GM23248 (cell line): ENCODE results near the gene EID2B.

Experiments used
- EZH2 ChIP-seq: fragments of 200-600 bp; sonication (generic); IDR thresholded peaks from 2 replicates; pipeline ENCODE4 v1.6.1; 2018; ENCODE audit warnings: antibody characterized with exemption, mild to moderate bottlenecking; ENCODE audit not compliant: insufficient read depth, poor library complexity, severe bottlenecking
- EZH2phosphoT487 ChIP-seq: fragments of 200-600 bp; sonication (generic); IDR thresholded peaks from 2 replicates; pipeline ENCODE4 v1.6.1; 2018; ENCODE audit warnings: antibody characterized with exemption, moderate library complexity, mild to moderate bottlenecking, low read depth; ENCODE audit not compliant: insufficient read depth

DNA sequence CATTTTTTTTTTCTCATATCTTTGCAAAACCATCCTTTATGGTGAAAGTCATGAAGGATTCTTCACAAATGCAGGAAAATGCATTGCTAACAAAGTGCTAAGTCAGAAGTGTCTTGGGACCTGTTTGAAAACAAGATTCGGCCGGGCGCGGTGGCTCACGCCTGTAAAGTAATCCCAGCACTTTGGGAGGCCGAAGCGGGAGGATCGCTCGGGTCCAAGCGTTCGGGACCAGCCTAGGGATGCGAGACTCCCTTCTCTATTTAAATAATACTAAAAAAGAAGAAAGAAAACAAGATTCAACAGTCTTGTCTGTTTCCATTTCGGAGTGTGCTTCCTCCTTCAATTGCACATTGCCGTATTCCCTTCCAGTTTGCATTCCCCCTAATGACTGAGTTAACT lies 819 bp downstream of the EID2B start:
- TF ChIP-seq EZH2 (no peak), EZH2phosphoT487 (no peak)
